ENCODE measurements around the gene MCCC2.
"Not testable (repeated sequence)": the region's sequence is repeated elsewhere in the genome, so short reads cannot be mapped to it uniquely, and the experiment has no call there.

MCCC2 gene

GRCh38 chr5:71586941-71587765 is at the start of gene MCCC2:
TSS of gene MCCC2 (plus strand) at chr5:71587340. CDS start at chr5:71587426, 86 bp downstream.
- DNase-seq (ENCODE audit: low spot score): peak; percentile 91

DNA sequence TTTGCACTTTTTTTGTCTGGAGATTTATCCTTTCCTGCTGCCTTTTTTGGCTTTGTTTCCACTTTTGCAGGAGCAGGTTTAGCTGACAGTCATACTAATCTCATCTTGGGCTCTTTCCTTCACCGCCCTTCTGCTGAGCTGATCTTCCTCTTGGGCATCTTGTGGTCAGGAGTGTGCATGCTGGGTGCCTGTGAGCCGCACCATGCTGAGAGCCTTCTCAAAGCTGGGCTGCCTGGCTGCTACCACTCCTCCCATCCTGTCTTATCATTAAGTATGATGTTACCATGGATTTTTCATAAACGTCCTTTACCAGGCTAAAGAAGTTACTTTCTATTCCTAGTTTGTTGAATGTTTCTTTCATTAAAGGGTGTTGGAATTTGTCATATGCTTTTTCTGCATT is 49.5 kb upstream of the MCCC2 start:
- DNase-seq (ENCODE audit: low spot score): no peak

- not testable (repeated sequence) for DNase-seq (ENCODE audit: low spot score)
Observed at GRCh38 chr5:71550885-71551284, 36.3 kb upstream of the MCCC2 start.

DNA sequence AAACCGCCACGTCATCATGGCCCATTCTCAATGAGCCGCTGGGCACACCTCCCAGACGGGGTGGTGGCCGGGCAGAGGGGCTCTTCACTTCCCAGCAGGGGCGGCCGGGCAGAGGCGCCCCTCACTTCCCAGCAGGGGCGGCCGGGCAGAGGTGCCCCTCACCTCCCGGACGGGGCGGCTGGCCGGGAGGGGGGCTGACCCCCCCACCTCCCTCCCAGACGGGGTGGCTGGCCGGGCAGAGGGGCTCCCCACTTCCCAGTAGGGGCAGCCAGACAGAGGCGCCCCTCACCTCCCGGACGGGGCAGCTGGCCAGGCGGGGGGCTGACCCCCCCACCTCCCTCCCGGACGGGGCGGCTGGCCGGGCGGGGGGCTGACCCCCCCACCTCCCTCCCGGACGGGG is 35.6 kb upstream of the MCCC2 start:
- not testable (repeated sequence) for DNase-seq (ENCODE audit: low spot score)

DNA sequence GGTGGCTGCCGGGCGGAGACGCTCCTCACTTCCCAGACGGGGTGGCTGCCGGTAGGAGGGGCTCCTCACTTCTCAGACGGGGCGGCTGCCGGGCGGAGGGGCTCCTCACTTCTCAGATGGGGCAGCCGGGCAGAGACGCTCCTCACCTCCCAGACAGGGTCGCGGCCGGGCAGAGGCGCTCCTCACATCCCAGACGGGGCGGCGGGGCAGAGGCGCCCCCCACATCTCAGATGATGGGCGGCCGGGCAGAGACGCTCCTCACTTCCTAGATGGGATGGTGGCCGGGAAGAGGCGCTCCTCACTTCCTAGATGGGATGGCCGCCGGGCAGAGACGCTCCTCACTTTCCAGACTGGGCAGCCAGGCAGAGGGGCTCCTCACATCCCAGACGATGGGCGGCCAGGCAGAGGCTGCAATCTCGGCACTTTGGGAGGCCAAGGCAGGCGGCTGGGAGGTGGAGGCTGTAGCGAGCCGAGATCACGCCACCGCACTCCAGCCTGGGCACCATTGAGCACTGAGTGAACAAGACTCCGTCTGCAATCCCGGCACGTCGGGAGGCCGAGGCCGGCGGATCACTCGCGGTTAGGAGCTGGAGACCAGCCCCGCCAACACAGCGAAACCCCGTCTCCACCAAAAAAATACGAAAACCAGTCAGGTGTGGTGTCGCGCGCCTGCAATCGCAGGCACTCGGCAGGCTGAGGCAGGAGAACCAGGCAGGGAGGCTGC is 35.0 kb upstream of the MCCC2 start:
- not testable (repeated sequence) for DNase-seq (ENCODE audit: low spot score)

DNA sequence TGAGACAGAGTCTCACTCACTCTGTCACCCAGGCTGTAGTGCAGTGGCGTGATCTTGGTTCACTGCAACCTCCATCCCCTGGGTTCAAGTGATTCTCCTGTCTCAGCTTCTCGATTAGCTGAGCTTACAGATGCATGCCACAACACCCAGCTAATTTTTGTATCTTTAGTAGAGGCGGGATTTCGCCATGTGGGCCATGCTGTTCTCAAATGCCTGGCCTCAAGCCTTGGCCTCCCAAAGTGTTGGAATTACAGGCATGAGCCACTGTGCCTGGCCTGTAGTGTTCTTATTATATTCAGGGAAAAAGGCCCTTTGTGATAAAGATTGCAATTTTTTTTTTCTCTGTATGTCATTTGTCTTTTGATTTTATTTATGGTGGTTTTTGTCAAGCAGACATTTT is 24.0 kb upstream of the MCCC2 start:
- DNase-seq (ENCODE audit: low spot score): no peak

GRCh38 chr5:71564895-71565294 is 22.2 kb upstream of the MCCC2 start:
- no peak for DNase-seq (ENCODE audit: low spot score)

- DNase-seq (ENCODE audit: low spot score): no peak
Observed at GRCh38 chr5:71569748-71570509, 17.2 kb upstream of the MCCC2 start.

DNA sequence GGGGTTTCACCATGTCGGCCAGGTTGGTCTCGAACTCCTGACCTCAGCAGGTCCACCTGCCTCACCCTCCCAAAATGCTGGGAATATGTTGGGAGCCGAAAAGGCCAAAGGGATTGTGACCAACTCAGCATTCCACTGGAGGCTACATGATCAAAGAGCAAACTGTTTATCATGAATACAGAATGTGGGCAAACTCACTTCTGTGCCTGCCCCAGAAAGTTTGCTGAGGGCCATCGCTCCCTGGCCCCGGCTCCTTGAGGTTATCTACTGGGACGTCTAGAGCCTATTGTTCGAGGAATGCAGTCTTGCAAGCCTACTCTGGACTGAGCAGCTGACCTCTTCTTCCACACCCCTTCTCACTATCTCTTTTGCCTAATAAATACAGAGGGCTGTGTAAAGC is 15.3 kb upstream of the MCCC2 start:
- DNase-seq (ENCODE audit: low spot score): not testable (repeated sequence)

GRCh38 chr5:71573591-71573990 is 13.5 kb upstream of the MCCC2 start:
- no peak for DNase-seq (ENCODE audit: low spot score)

DNA sequence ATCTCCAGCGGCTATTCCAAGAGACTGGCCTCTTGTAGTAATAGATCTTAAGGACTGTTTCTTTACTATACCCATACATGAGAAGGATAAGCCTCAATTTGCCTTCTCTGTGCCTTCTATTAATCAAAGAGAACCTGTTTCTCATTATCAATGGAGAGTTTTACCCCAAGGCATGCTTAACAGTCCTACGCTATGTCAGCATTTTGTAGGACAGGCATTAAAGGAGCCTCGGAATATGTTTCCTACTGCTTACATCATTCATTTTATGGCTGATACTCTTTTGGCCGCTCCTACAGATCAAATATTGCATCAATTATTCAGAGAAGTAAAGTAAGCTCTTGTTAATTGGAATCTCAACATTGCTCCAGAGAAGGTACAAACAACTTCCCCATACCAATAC is 11.6 kb upstream of the MCCC2 start:
- not testable (repeated sequence) for DNase-seq (ENCODE audit: low spot score)

DNA sequence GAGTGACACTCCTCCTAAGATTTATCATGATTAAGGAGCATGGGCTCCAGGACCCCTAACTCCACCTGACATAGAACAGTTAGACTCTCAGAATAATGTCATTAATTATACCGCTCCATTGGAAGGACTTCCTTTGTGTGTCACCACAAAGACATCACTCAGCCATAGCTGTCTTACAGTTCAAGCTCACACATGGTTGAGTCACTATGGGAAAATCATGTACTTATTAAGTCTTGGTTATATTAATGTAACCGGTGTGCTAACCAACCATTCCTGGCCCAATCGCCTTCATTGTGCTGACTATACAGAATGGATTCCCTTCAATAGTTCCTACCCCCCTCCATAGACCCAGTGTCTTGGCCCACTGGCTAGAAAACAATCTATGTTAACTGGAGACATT is 10.9 kb upstream of the MCCC2 start:
- no peak for DNase-seq (ENCODE audit: low spot score)

DNA sequence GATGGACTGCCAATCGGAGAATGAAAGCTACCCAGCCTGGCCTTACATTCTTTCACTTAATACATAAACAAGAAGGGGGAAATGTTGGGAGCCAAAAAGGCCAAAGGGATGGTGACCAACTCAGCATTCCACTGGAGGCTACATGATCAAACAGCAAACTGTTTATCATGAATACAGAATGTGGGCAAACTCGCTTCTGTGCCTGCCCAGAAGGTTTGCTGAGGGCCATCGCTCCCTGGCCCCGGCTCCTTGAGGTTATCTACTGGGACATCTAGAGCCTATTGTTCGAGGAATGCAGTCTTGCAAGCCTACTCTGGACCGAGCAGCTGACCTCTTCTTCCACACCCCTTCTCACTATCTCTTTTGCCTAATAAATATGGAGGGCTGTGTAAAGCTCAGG is 9.3 kb upstream of the MCCC2 start:
- not testable (repeated sequence) for DNase-seq (ENCODE audit: low spot score)

DNA sequence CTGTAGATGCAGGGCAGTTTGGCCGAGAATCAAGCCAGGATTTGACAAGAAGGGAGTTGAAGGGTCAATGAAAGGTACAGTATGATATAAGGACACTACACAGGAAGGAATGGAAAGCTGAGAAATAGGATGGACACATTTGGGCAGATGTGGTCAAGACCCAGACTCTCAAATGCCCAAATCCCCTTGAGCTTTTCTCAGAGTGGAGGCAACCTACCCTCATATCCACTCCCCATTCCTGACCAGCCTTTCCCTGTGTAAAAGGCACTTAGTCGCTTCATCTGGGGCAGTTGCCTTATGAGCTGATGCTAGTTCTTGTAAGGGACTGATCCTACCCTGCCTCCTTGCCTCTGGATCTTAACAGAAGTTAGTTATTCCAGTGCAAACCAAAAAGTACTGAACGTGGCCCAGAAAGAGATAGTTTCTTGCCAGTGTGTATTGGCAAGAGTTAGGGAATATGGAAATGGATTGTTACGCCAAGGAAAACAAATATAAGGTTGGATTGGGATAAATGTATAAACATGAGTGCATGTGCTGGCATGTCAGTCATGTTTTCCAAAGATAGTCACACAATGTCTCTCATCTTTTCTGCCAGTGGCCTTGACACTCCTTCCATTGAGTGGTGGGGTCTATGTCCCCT is 4.1 kb upstream of the MCCC2 start:
- DNase-seq (ENCODE audit: low spot score): no peak

GRCh38 chr5:71586052-71586940 is 844 bp upstream of the MCCC2 start:
- DNase-seq (ENCODE audit: low spot score): no peak

DNA sequence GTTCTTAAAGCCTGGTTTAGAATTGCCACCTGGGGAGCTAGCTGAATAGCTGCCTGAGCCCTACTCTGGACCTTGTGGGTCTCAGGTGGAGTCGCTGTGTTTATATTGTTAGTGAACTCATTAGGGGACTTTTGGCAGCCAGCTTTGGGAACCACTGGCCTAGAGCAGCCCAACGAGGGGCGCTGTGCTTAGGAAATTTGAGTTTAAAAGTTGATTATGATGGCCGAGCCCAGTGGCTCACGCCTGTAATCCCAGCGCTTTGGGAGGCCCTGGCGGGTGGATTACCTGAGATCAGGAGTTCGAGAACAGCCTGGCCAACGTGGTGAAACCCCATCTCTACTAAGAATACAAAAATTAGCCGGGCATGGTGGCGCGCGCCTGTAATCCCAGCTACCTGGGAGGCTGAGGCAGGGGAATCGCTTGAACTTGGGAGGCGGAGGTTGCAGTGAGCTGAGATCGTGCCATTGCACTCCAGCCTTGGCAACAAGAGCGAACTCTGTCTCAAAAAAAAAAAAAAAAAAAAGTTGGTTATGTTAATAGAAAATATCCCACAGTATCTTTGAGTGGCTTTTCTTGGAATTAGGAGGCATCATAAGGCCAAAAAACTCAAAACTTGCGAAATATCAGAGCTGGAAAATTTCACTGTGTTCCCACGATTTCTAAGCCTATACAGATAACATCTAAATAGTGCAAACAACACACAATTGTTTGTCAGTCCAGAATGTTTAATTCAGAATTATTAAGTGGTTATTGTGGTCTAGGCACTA is 809 bp downstream of the MCCC2 start:
- DNase-seq (ENCODE audit: low spot score): peak; percentile 6

- no peak for DNase-seq (ENCODE audit: low spot score)
Observed at GRCh38 chr5:71588533-71588885, 1.4 kb downstream of the MCCC2 start.

- DNase-seq (ENCODE audit: low spot score): no peak
Observed at GRCh38 chr5:71589903-71590302, 2.8 kb downstream of the MCCC2 start.

DNA sequence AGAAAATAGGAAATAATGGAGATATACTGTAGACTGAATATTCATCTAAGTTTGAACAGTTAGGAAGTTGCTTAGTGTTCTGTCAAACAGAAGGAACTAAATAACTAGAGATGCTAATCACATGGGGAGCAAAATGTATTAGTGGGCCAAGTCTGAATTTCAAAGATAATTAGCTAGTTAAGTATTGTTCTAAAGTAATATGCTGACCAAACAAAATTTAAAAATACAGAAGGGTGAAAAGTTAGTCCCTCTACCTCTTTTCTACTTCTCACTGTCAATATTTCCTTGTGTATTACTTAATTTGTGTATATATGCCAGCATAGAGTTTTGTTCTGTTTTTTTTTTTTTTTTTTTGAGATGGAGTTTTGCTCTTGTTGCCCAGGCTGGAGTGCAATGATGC is 4.0 kb downstream of the MCCC2 start:
- no peak for DNase-seq (ENCODE audit: low spot score)

DNA sequence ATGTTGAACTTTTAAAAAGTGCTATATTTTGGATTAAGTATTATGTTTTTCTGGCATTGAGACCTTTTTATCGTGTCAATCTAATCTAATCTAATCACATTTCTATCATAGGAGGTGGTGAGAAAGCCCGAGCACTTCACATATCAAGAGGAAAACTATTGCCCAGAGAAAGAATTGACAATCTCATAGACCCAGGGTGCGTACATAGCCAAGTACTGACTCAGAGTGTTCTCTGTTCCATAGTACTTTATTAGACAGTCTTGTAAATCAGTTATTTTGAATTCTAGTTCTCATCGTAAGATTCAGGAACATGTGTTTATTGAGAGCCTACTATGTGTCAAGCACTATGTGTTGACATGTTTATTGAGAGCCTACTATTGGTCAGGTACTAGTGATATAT is 9.0 kb downstream of the MCCC2 start:
- DNase-seq (ENCODE audit: low spot score): no peak
